Lung (tissue), 12 donors: Measurements from ENCODE around the gene FAM216A. TPM values are rescaled to one million over a fixed set of nuclear protein-coding genes. Genes with fewer than 3 reads are reported as not detected.
A peak's percentile ranks its signal among the peaks of the same experiment; 100 is the strongest.

Experiments
- ATAC-seq: fragments of 200-7000 bp; cut with Tn5 transposase; one replicate; pipeline ENCODE4 v1.9.1; 2020; ENCODE audit warnings: moderate number of reproducible peaks; ENCODE audit not compliant: insufficient read depth, low FRiP score
- DNase-seq, 3 donors: peaks; one replicate each; pipeline ENCODE4 v3.0.0-alpha.2; 2013 to 2017
- H3K27ac ChIP-seq, 2 donors: one replicate each; pipeline ENCODE4 v1.5.1; 2013; ENCODE audit warnings: mild to moderate bottlenecking in 2 of 2, moderate library complexity in 2 of 2, control low read depth in 1 of 2, inconsistent platforms in 1 of 2, low read depth in 1 of 2, low read length in 1 of 2
- H3K27me3 ChIP-seq, 3 donors: one replicate each; pipeline ENCODE4 v1.5.1; 2013; ENCODE audit warnings: low read length in 2 of 3; ENCODE audit not compliant: control insufficient read depth in 3 of 3, insufficient read depth in 3 of 3
- H3K36me3 ChIP-seq, 4 donors: one replicate each; pipeline ENCODE4 v1.5.1; 2013; ENCODE audit warnings: low read length in 4 of 4, mild to moderate bottlenecking in 1 of 4, moderate library complexity in 1 of 4; ENCODE audit not compliant: control insufficient read depth in 4 of 4, insufficient read depth in 4 of 4
- H3K4me1 ChIP-seq, 5 donors: one replicate each; pipeline ENCODE4 v1.5.1; 2013; ENCODE audit warnings: low read length in 5 of 5, mild to moderate bottlenecking in 2 of 5, moderate library complexity in 1 of 5; ENCODE audit not compliant: control insufficient read depth in 5 of 5, insufficient read depth in 5 of 5
- H3K4me3 ChIP-seq: one replicate; pipeline ENCODE4 v1.5.1; 2013; ENCODE audit warnings: mild to moderate bottlenecking, control low read depth, moderate library complexity
- H3K9ac ChIP-seq, 2 donors: one replicate each; pipeline ENCODE4 v1.5.1; 2013; ENCODE audit warnings: low read length in 2 of 2, control low read depth in 1 of 2; ENCODE audit not compliant: insufficient read depth in 1 of 2
- H3K9me3 ChIP-seq, 4 donors: one replicate each; pipeline ENCODE4 v1.5.1; 2013; ENCODE audit warnings: low read length in 3 of 4, mild to moderate bottlenecking in 1 of 4, moderate library complexity in 1 of 4; ENCODE audit not compliant: control insufficient read depth in 4 of 4, insufficient read depth in 3 of 4
- CTCF ChIP-seq: IDR thresholded peaks from 2 replicates; pipeline ENCODE4 v1.5.1; 2012; ENCODE audit warnings: mild to moderate bottlenecking; ENCODE audit errors: control extremely low read depth, extremely low read depth
- WGBS, 2 donors: extraction: QIAGEN DNeasy Blood & Tissue Kit; methylation state at CpG; one replicate each; pipeline ENCODE4 v1.1.7; 2013; 5-methylcytosine and 5-hydroxymethylcytosine counted together
- polyA plus RNA-seq, 2 donors: library from polyadenylated mRNA; stranded (reverse); fragments of 200-250 nt; gene quantifications; one replicate each; pipeline ENCODE4 v1.2.1, GENCODE V29; 2013
- total RNA-seq, 2 donors: library from RNA; depleted of rRNA in 1 of 2; stranded (reverse); fragments of >200 nt in 1 of 2; gene quantifications; one replicate each; pipeline ENCODE4 v1.2.1, GENCODE V29; 2014 to 2021
- donor health status: control.
- donor health status: control.
- donor health status: Bipolar disorder and iron deficiency.
- donor health status: healthy.
- donor health status: DM: yes; HTN: yes; CAD: no.

FAM216A gene
- total and polyA plus RNA-seq, 4 donors = 2.9 to 6.4 (median 5.2) TPM

DNA sequence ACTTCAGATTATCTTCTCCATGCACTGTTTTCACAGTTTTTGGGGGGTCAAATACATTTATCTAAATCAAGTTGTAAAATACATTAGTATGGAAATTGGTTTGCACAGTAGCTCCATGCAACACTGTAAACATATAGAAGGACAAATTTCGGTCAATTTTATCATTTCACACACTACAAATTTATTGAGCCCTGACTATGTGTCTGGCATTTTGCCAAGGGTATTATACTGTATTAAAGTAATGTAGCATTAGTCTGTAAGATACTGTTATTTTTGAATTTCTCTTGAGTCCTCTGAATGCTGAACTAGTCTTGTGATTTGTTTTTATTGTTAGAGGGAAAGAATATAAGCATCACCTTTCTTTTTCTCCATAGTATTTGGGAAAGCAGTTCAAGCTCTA lies 34.8 kb downstream of the FAM216A start:
- DNase-seq = peak in 1 of 3 donors; percentile 1
- 80 to 94% methylated on average over 1 of the region's 1 CpG for WGBS, 2 donors

DNA sequence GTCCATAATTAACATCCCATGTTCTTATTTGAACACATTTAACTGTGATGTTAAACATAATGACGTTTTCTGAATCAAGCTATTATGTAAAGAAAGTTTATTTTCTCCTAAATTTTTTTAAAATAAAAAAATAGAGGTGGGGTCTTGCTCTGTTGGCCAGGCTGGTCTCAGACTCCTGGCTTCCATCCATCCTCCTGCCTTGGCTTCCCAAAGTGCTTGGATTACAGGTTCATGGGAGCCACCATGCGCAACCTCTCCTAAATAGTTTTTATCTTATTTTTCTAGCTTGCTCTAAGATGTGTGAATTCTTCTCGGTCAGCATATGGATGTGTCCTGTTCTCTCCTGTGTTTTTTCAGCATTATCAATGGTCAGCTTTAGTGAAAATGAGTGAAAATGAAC lies 36.7 kb downstream of the FAM216A start:
- no peak for TF ChIP-seq CTCF
- DNase-seq (no peak), ATAC-seq (no peak)
- WGBS, 2 donors = 81 to 82% methylated on average over 3 of the region's 3 CpGs
- H3K36me3 ChIP-seq = no peaks in the 10 kb centered on the region
- H3K4me3 ChIP-seq = no peak overlapping the region
- no peaks in the 10 kb centered on the region for H3K27me3 ChIP-seq
- H3K9me3 ChIP-seq = no peaks in the 10 kb centered on the region
- peaks cover 0 to 15% (median 0%) of the 10 kb centered on the region in 5 donors for H3K4me1 ChIP-seq
- no peak overlapping the region for H3K27ac ChIP-seq
- no peak overlapping the region for H3K9ac ChIP-seq

More for the DNA sequence above, 34.8 kb downstream of the FAM216A start:
- Histone ChIP-seq H3K4me1 (peaks cover 0 to 19% (median 5%) of the 10 kb centered on the region in 5 donors), H3K27me3 (no peaks in the 10 kb centered on the region), H3K4me3 (no peak overlapping the region), H3K9ac (peak overlapping the region in 1 of 2 donors; percentile 23), H3K9me3 (no peaks in the 10 kb centered on the region), H3K27ac (no peak overlapping the region), H3K36me3 (peaks cover 0 to 2% (median 0%) of the 10 kb centered on the region in 4 donors)
- TF ChIP-seq CTCF = no peak
- ATAC-seq = no peak

- no peak overlapping the region for H3K4me3 ChIP-seq
- no peak for DNase-seq
- no peak for TF ChIP-seq CTCF
- no peak overlapping the region for H3K9ac ChIP-seq
- no peaks in the 10 kb centered on the region for H3K9me3 ChIP-seq
- H3K27me3 ChIP-seq = no peaks in the 10 kb centered on the region
- no peaks in the 10 kb centered on the region for H3K36me3 ChIP-seq
- 83 to 92% methylated on average over 4 of the region's 4 CpGs for WGBS, 2 donors
- no peak for ATAC-seq
- H3K4me1 ChIP-seq = no peaks in the 10 kb centered on the region
- no peak overlapping the region for H3K27ac ChIP-seq
These were observed 39.5 kb downstream of the FAM216A start for GRCh38 chr12:110508071-110508586.

DNA sequence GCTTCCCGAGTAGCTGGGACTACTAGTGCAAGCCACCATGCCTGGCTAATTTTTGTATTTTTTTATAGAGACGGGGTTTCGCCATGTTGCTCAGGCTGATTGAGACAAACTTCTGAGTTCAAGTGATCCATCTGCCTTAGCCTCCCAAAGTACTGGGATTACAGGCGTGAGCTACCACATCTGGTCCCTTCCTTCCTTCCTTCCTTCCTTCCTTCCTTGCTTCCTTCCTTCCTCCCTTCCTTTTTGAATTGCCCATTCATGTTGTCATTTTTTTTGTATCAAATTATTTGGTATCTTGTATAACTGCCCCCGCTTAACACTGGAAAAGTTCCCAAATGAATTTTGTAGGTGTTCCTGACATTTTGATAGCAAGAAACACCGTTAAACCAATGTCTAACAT lies 45.2 kb downstream of the FAM216A start:
- no peak for ATAC-seq
- TF ChIP-seq CTCF = no peak
- WGBS, 2 donors = 66 to 78% methylated on average over 6 of the region's 6 CpGs

More for the DNA sequence above, 45.2 kb downstream of the FAM216A start:
- no peak overlapping the region for H3K9ac ChIP-seq
- H3K4me3 ChIP-seq = no peak overlapping the region
- DNase-seq = no peak
- no peaks in the 10 kb centered on the region for H3K4me1 ChIP-seq
- no peaks in the 10 kb centered on the region for H3K27me3 ChIP-seq
- no peak overlapping the region for H3K27ac ChIP-seq
- no peaks in the 10 kb centered on the region for H3K9me3 ChIP-seq
- peaks cover 0 to 4% (median 0%) of the 10 kb centered on the region in 4 donors for H3K36me3 ChIP-seq
